H9 (cell line): ENCODE results near the gene HTT-AS. TPM values are rescaled to one million over a fixed set of nuclear protein-coding genes. Genes with fewer than 3 reads are reported as not detected.

ENCODE experiments used
- DNase-seq: peaks from one replicate; pipeline ENCODE4 v3.0.0-alpha.2; 2017
- H2AFZ ChIP-seq: one replicate; pipeline ENCODE4 v1.6.1; 2013; ENCODE audit warnings: mild to moderate bottlenecking, low read length, control low read depth, moderate library complexity
- H2AK5ac ChIP-seq: 2 replicates; pipeline ENCODE4 v1.6.1; 2013; ENCODE audit warnings: low read length, control low read depth, mixed read lengths; ENCODE audit not compliant: insufficient read length
- H2BK120ac ChIP-seq: one replicate; pipeline ENCODE4 v1.6.1; 2013; ENCODE audit warnings: low read depth, mild to moderate bottlenecking, low read length, control low read depth, inconsistent platforms; ENCODE audit not compliant: poor library complexity, severe bottlenecking
- H2BK12ac ChIP-seq: 2 replicates; pipeline ENCODE4 v1.6.1; 2013; ENCODE audit warnings: low read length, control low read depth, mixed read lengths, low read depth; ENCODE audit not compliant: insufficient read length
- H2BK15ac ChIP-seq: 2 replicates; pipeline ENCODE4 v1.6.1; 2013; ENCODE audit warnings: low read depth, low read length, control low read depth
- H2BK20ac ChIP-seq: one replicate; pipeline ENCODE4 v1.6.1; 2013; ENCODE audit warnings: low read depth, mild to moderate bottlenecking, low read length, control low read depth, inconsistent platforms; ENCODE audit not compliant: poor library complexity, severe bottlenecking
- H2BK5ac ChIP-seq: 2 replicates; pipeline ENCODE4 v1.6.1; 2013; ENCODE audit warnings: low read length, control low read depth, mixed read lengths; ENCODE audit not compliant: insufficient read length
- H3K14ac ChIP-seq: 2 replicates; pipeline ENCODE4 v1.6.1; 2013; ENCODE audit warnings: low read length, control low read depth; ENCODE audit not compliant: insufficient read depth
- H3K18ac ChIP-seq: 2 replicates; pipeline ENCODE4 v1.6.1; 2013; ENCODE audit warnings: low read depth, mild to moderate bottlenecking, mixed read lengths, low read length, control low read depth; ENCODE audit not compliant: insufficient read length
- H3K23ac ChIP-seq: 2 replicates; pipeline ENCODE4 v1.6.1; 2013; ENCODE audit warnings: low read length, control low read depth, mixed read lengths, low read depth; ENCODE audit not compliant: insufficient read length
- H3K23me2 ChIP-seq: 2 replicates; pipeline ENCODE4 v1.6.1; 2013; ENCODE audit warnings: low read depth, mild to moderate bottlenecking, mixed read lengths, low read length, control low read depth; ENCODE audit not compliant: insufficient read length, poor library complexity, severe bottlenecking
- H3K27ac ChIP-seq: 2 replicates; pipeline ENCODE4 v1.5.1; 2013; ENCODE audit warnings: low read length, control low read depth, mixed read lengths, low read depth; ENCODE audit not compliant: insufficient read length
- H3K27me3 ChIP-seq: 2 replicates; pipeline ENCODE4 v1.6.1; 2013; ENCODE audit warnings: low read length, control low read depth, inconsistent platforms; ENCODE audit not compliant: insufficient read depth
- H3K4ac ChIP-seq: 2 replicates; pipeline ENCODE4 v1.6.1; 2013; ENCODE audit warnings: low read depth, mild to moderate bottlenecking, control low read depth, inconsistent platforms, low read length, moderate library complexity
- H3K4me1 ChIP-seq: 2 replicates; pipeline ENCODE4 v1.6.1; 2013; ENCODE audit warnings: low read length, control low read depth, inconsistent platforms; ENCODE audit not compliant: insufficient read depth
- H3K4me2 ChIP-seq: 2 replicates; pipeline ENCODE4 v1.6.1; 2013; ENCODE audit warnings: low read length, control low read depth, mixed read lengths; ENCODE audit not compliant: insufficient read length, insufficient read depth
- H3K56ac ChIP-seq: 2 replicates; pipeline ENCODE4 v1.6.1; 2013; ENCODE audit warnings: low read depth, mild to moderate bottlenecking, mixed read lengths, low read length, control low read depth; ENCODE audit not compliant: insufficient read length
- H3K79me1 ChIP-seq: 2 replicates; pipeline ENCODE4 v1.6.1; 2013; ENCODE audit warnings: low read depth, mild to moderate bottlenecking, moderate library complexity, low read length, control low read depth, inconsistent platforms; ENCODE audit not compliant: insufficient read depth, poor library complexity, severe bottlenecking
- H3K79me2 ChIP-seq: 2 replicates; pipeline ENCODE4 v1.6.1; 2013; ENCODE audit warnings: low read length, control low read depth, inconsistent platforms; ENCODE audit not compliant: insufficient read depth
- H3K9ac ChIP-seq: 2 replicates; pipeline ENCODE4 v1.6.1; 2013; ENCODE audit warnings: low read length, control low read depth, mixed read lengths; ENCODE audit not compliant: insufficient read length; ENCODE audit errors: extremely low read depth
- H3K9me3 ChIP-seq: one replicate; pipeline ENCODE4 v1.6.1; 2013; ENCODE audit warnings: low read depth, low read length, inconsistent platforms; ENCODE audit not compliant: control insufficient read depth
- H3T11ph ChIP-seq: one replicate; pipeline ENCODE4 v1.6.1; 2013; ENCODE audit warnings: mild to moderate bottlenecking, low read length, control low read depth, inconsistent platforms
- H4K20me1 ChIP-seq: one replicate; pipeline ENCODE4 v1.6.1; 2013; ENCODE audit not compliant: control insufficient read depth, insufficient read length, insufficient read depth
- H4K5ac ChIP-seq: 2 replicates; pipeline ENCODE4 v1.6.1; 2013; ENCODE audit warnings: low read depth, mild to moderate bottlenecking, mixed read lengths, low read length, control low read depth; ENCODE audit not compliant: insufficient read length
- H4K8ac ChIP-seq: replicated peaks from 2 replicates; pipeline ENCODE4 v1.6.1; 2013; ENCODE audit warnings: low read length, control low read depth, mixed read lengths, low read depth; ENCODE audit not compliant: insufficient read length
- H4K91ac ChIP-seq: 2 replicates; pipeline ENCODE4 v1.6.1; 2013; ENCODE audit warnings: low read depth, mild to moderate bottlenecking, moderate library complexity, mixed read lengths, low read length, control low read depth; ENCODE audit not compliant: insufficient read length
- H3K27ac Mint-ChIP-seq, 3 experiments: 2 replicates in 2 of 3; 3 replicates in 1 of 3; pipeline ENCODE4 v1.8.0; 2020 to 2021; ENCODE audit warnings: mixed read lengths in 3 of 3, mild to moderate bottlenecking in 1 of 3, moderate library complexity in 1 of 3
- H3K27me3 Mint-ChIP-seq: 2 replicates; pipeline ENCODE4 v1.8.0; 2021; ENCODE audit warnings: low read depth, mild to moderate bottlenecking, moderate library complexity, mixed read lengths
- H3K36me3 Mint-ChIP-seq, 3 experiments: 2 replicates in 2 of 3; 3 replicates in 1 of 3; pipeline ENCODE4 v1.8.0; 2020 to 2021; ENCODE audit warnings: low read depth in 3 of 3, mixed read lengths in 3 of 3; ENCODE audit not compliant: insufficient read depth in 1 of 3
- H3K4me1 Mint-ChIP-seq, 2 experiments: 2 replicates each; pipeline ENCODE4 v1.8.0; 2020; ENCODE audit warnings: mixed read lengths in 2 of 2
- H3K4me3 Mint-ChIP-seq, 2 experiments: 2 replicates in 1 of 2; 3 replicates in 1 of 2; pipeline ENCODE4 v1.8.0; 2020 to 2021; ENCODE audit warnings: mild to moderate bottlenecking in 2 of 2, mixed read lengths in 2 of 2, moderate library complexity in 1 of 2
- H3K9me3 Mint-ChIP-seq, 2 experiments: 2 replicates in 1 of 2; 3 replicates in 1 of 2; pipeline ENCODE4 v1.8.0; 2020; ENCODE audit warnings: mild to moderate bottlenecking in 2 of 2, mixed read lengths in 2 of 2, moderate library complexity in 1 of 2
- CTCF ChIP-seq: fragments of 200-600 bp; sonication (generic); conservative IDR thresholded peaks from 3 replicates; pipeline ENCODE4 v1.8.0; 2021; ENCODE audit warnings: antibody characterized with exemption, mild to moderate bottlenecking
- WGBS: extraction: QIAGEN DNeasy Blood & Tissue Kit; methylation state at CpG from one replicate; pipeline ENCODE4 v1.1.7; 2013; ENCODE audit warnings: missing lambda C conversion rate, low lambda C conversion rate, mixed read lengths; ENCODE audit not compliant: insufficient read length; ENCODE audit errors: extremely low coverage; 5-methylcytosine and 5-hydroxymethylcytosine counted together
- total RNA-seq: library from RNA; stranded (reverse); gene quantifications from 2 replicates; pipeline ENCODE4 v1.2.1, GENCODE V29; 2021

HTT-AS gene
- total RNA-seq, 1 experiment from 2014 or later, result not detected

- Histone ChIP-seq H3K23me2 (no peaks in the 10 kb centered on the region), H3K18ac (no peak overlapping the region), H3K9ac (no peak overlapping the region)
Measured at GRCh38 chr4:3037957-3038461, 36.3 kb downstream of the HTT-AS start.

More at GRCh38 chr4:3037957-3038461, 36.3 kb downstream of the HTT-AS start:
- Histone ChIP-seq H3K56ac (no peak overlapping the region), H4K8ac (no peak overlapping the region), H3K9me3 (no peaks in the 10 kb centered on the region), H4K91ac (no peak overlapping the region), H3K27ac (no peak overlapping the region), H3K14ac (no peak overlapping the region), H2BK20ac (no peak overlapping the region), H2BK15ac (no peak overlapping the region), H2AFZ (no peak overlapping the region), H4K20me1 (no peaks in the 10 kb centered on the region), H4K5ac (no peak overlapping the region), H3T11ph (no peak overlapping the region), H2BK120ac (no peak overlapping the region), H2BK12ac (no peak overlapping the region), H3K23ac (no peak overlapping the region), H3K79me1 (no peaks in the 10 kb centered on the region), H3K4me2 (no peak overlapping the region), H2AK5ac (no peak overlapping the region), H3K4ac (no peak overlapping the region), H2BK5ac (no peak overlapping the region), H3K27me3 (no peaks in the 10 kb centered on the region), H3K79me2 (no peaks in the 10 kb centered on the region), H3K4me1 (no peaks in the 10 kb centered on the region; the same call in 1 of the 2 replicates)
- H3K4me1 Mint-ChIP-seq, result peaks cover 7 to 21% of the 10 kb centered on the region in 2 experiments
- TF ChIP-seq CTCF, result no peak
- no CpG with 5 or more reads among the region's 6 CpGs for WGBS
- no peak for DNase-seq
- H3K36me3 Mint-ChIP-seq, result no peaks in the 10 kb centered on the region; a peak in 1 of 7 replicates
- H3K27me3 Mint-ChIP-seq, result peaks cover 6% of the 10 kb centered on the region
- no peaks in the 10 kb centered on the region for H3K9me3 Mint-ChIP-seq
- H3K4me3 Mint-ChIP-seq, result no peak overlapping the region
- no peak overlapping the region for H3K27ac Mint-ChIP-seq
